Measurements from ENCODE around the gene TMEM25. TPM values are rescaled to one million over a fixed set of nuclear protein-coding genes. Genes with fewer than 3 reads are reported as not detected.

The TMEM25 gene
- total and polyA plus RNA-seq, 2 donors (not counting 3 experiments of a cell fraction or from before 2014, with no cell fraction given) = 18.9 to 34.6 TPM

GRCh38 chr11:118581057-118581456 lies 50.1 kb downstream of the TMEM25 start:
- Histone ChIP-seq H3K27ac (ENCODE audit: insufficient read depth, low read depth, low read length) (peak overlapping the region; percentile 66), H4K20me1 (replicated peaks; ENCODE audit: control insufficient read depth, extremely low read depth, insufficient read depth, low read length) (peaks cover 2% of the 10 kb centered on the region), H3K79me2 (ENCODE audit: control insufficient read depth, insufficient read depth, low read length) (peaks cover 55% of the 10 kb centered on the region), H3K27me3 (ENCODE audit: control insufficient read depth in 2 of 2, insufficient read depth in 2 of 2, low read length in 2 of 2) (no peaks in the 10 kb centered on the region), H3K4me1 (ENCODE audit: control insufficient read depth, extremely low read depth, insufficient read depth, low read length) (peaks cover 23% of the 10 kb centered on the region), H3K9me3 (replicated peaks; ENCODE audit: control insufficient read depth, insufficient read depth, low read length) (no peaks in the 10 kb centered on the region), H3K9me1 (replicated peaks; ENCODE audit: control insufficient read depth, extremely low read depth, insufficient read depth, low read length) (no peaks in the 10 kb centered on the region), H2AFZ (ENCODE audit: low read depth, low read length) (no peak overlapping the region), H3K36me3 (ENCODE audit: control insufficient read depth in 2 of 2, extremely low read depth in 1 of 2, insufficient read depth in 2 of 2, low read length in 2 of 2) (peaks cover 4 to 18% of the 10 kb centered on the region in 2 experiments), H3K4me2 (ENCODE audit: insufficient read depth, low read length) (peak overlapping the region; percentile 78), H3K9ac (replicated peaks; ENCODE audit: extremely low read depth, insufficient read depth, low read length) (peak overlapping the region; percentile 5), H3K4me3 (replicated peaks in 1 of 3; ENCODE audit: insufficient read depth in 1 of 3, low read depth in 1 of 3, low read length in 3 of 3) (peak overlapping the region in 1 of 3 experiments; percentile 13)
- FAIRE-seq (peak; percentile 89), DNase-seq (ENCODE audit: low read depth, low spot score) (peak; percentile 95)
- dilution Hi-C loops (cut with MboI; ENCODE audit: extremely low pct_ligation_motif_present, low sequenced_read_pairs) = no loop called here
- ChIA-PET CTCF (interaction anchor here (0.9 to 1.0 kb wide), 2 partner anchors 10 to 14 kb away, joined by 4 to 5 read pairs; no protein-coding TSS in a partner anchor), POLR2A (interaction anchor here (1.3 kb wide), 1 partner anchor 40 kb away, joined by 6 read pairs; no protein-coding TSS in a partner anchor)
- BruUV-seq (replicated peaks) = no TSS peak
- peak; percentile 60 for TF ChIP-seq POLR2A (IDR thresholded peaks at IDR 0.05; ENCODE audit: low read depth, low read length)
- TF ChIP-seq CTCF (IDR thresholded peaks at IDR 0.05; ENCODE audit: extremely low read depth in 1 of 2, insufficient read depth in 1 of 2, low read depth in 1 of 2, low read length in 2 of 2) = no peak
- peak; percentile 35 for TF ChIP-seq JUN (IDR thresholded peaks at IDR 0.05; ENCODE audit: borderline replicate concordance, insufficient read depth, insufficient read length, low read depth)
- TF ChIP-seq FOS (IDR thresholded peaks at IDR 0.05; ENCODE audit: borderline replicate concordance, insufficient read depth, low read length) = no peak
- TF ChIP-seq POLR2AphosphoS5 (IDR thresholded peaks at IDR 0.05; ENCODE audit: insufficient read depth, low read depth, low read length) = peak; percentile 63
- intact Hi-C loops (cut with micrococcal nuclease) = loop anchor here (1.0 to 2.0 kb wide), 2 partner anchors 8 to 28 kb away; no protein-coding TSS in a partner anchor

Other genes with a start within 250 kb of the TMEM25 start
- gene CD3E, start 226.5 kb upstream of the TMEM25 start, total RNA-seq = not detected in 2 replicates
- not detected in 2 replicates for gene CD3E, start 226.5 kb upstream of the TMEM25 start, polyA plus RNA-seq
- not detected in 2 replicates for gene CD3D, start 188.5 kb upstream of the TMEM25 start, total RNA-seq
- not detected in 2 replicates for gene CD3D, start 188.5 kb upstream of the TMEM25 start, polyA plus RNA-seq
- gene CD3G, start 186.8 kb upstream of the TMEM25 start, total RNA-seq = not detected in 2 replicates
- not detected in 2 replicates for gene CD3G, start 186.8 kb upstream of the TMEM25 start, polyA plus RNA-seq
- gene UBE4A, start 171.6 kb upstream of the TMEM25 start, total RNA-seq = 34.9 and 40.2 TPM in 2 replicates
- 9.6 and 13.3 TPM in 2 replicates for gene UBE4A, start 171.6 kb upstream of the TMEM25 start, polyA plus RNA-seq
- 211 and 242 TPM in 2 replicates for gene ATP5MG, start 129.6 kb upstream of the TMEM25 start, total RNA-seq
- gene ATP5MG, start 129.6 kb upstream of the TMEM25 start, polyA plus RNA-seq = 328 and 439 TPM in 2 replicates
- 63.9 and 64.1 TPM in 2 replicates for gene KMT2A, start 94.7 kb upstream of the TMEM25 start, total RNA-seq
- 21.9 and 23.5 TPM in 2 replicates for gene KMT2A, start 94.7 kb upstream of the TMEM25 start, polyA plus RNA-seq
- gene TTC36, start 3.7 kb upstream of the TMEM25 start, total RNA-seq = 0.60 and 1.1 TPM in 2 replicates
- gene TTC36, start 3.7 kb upstream of the TMEM25 start, polyA plus RNA-seq = 0.29 TPM in 1 of 2 replicates, not detected in the other
- gene IFT46, start 34.7 kb downstream of the TMEM25 start, total RNA-seq = 16.7 and 17.0 TPM in 2 replicates
- 26.5 and 28.7 TPM in 2 replicates for gene IFT46, start 34.7 kb downstream of the TMEM25 start, polyA plus RNA-seq
- 168 and 172 TPM in 2 replicates for gene ARCN1, start 41.2 kb downstream of the TMEM25 start, total RNA-seq
- gene ARCN1, start 41.2 kb downstream of the TMEM25 start, polyA plus RNA-seq = 180 and 188 TPM in 2 replicates
- gene PHLDB1, start 76.4 kb downstream of the TMEM25 start, total RNA-seq = 183 and 227 TPM in 2 replicates
- gene PHLDB1, start 76.4 kb downstream of the TMEM25 start, polyA plus RNA-seq = 99.7 and 109 TPM in 2 replicates
- not detected in 2 replicates for gene TREH, start 148.5 kb downstream of the TMEM25 start, total RNA-seq
- not detected in 2 replicates for gene TREH, start 148.5 kb downstream of the TMEM25 start, polyA plus RNA-seq

Measured in endothelial cell of umbilical vein (primary cell).